BE2C (cell line): ENCODE data around the gene ZCCHC3.

Source experiments
- DNase-seq: peaks from one replicate; pipeline ENCODE4 v3.0.0-alpha.2; 2020
- H3K27me3 ChIP-seq: fragments of 250-450 bp; sonication (Bioruptor Pico); 2 replicates; pipeline ENCODE4 v1.5.1; 2020; ENCODE audit warnings: mild to moderate bottlenecking
- H3K36me3 ChIP-seq: fragments of 250-450 bp; sonication (Bioruptor Pico); 2 replicates; pipeline ENCODE4 v1.5.1; 2020; ENCODE audit warnings: mild to moderate bottlenecking
- H3K4me1 ChIP-seq: fragments of 250-450 bp; sonication (Bioruptor Pico); 2 replicates; pipeline ENCODE4 v1.5.1; 2020
- H3K4me3 ChIP-seq: 2 replicates; pipeline ENCODE4 v1.5.1; 2011; ENCODE audit warnings: low read depth, low read length
- H3K9me3 ChIP-seq: fragments of 250-450 bp; sonication (Bioruptor Pico); 2 replicates; pipeline ENCODE4 v1.5.1; 2020
- CTCF ChIP-seq: IDR thresholded peaks from 2 replicates; pipeline ENCODE4 v1.5.1; 2012; ENCODE audit warnings: mild to moderate bottlenecking, low read depth, low read length

The ZCCHC3 gene

DNA sequence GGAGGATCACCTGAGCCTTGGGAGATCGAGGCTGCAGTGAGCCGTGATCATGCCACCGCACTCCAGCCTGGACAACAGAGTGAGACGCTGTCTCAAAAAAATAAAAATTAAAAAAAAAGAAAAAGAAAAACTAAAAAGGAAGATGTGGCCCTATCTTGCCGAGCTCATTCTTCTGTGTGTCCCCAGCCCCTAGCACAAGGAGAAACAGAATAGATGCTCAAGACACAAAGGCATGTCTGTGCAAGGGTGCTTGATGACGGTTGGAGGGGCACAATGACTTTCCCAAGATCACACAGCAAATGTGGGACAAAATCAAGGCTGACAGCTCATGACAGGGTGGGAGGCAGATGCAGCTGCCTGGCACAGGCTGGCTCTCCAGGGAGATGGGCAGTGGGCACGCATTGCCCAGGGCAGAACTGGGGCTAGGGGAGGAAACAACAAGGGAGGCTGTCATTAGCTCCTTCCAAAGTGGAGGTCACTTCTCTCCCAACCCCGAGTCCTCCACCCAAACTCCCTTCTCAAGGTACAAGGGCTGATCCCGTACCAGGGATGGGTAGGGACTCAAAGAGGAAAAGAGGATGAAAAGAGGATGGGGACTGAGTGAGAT is 48.8 kb downstream of the ZCCHC3 start:
- no peaks in the 10 kb centered on the region for H3K9me3 ChIP-seq
- H3K4me3 ChIP-seq: peak overlapping the region; percentile 70
- H3K36me3 ChIP-seq: peaks cover 6% of the 10 kb centered on the region; the same call in 1 of the 2 replicates
- no peak for DNase-seq
- H3K27me3 ChIP-seq: no peaks in the 10 kb centered on the region
- H3K4me1 ChIP-seq: no peaks in the 10 kb centered on the region; the same call in 1 of the 2 replicates
- TF ChIP-seq CTCF: no peak

- peaks cover 6% of the 10 kb centered on the region; the same call in 1 of the 2 replicates for H3K36me3 ChIP-seq
- TF ChIP-seq CTCF: no peak
- H3K4me3 ChIP-seq: peak within 1 kb of the TSS; percentile 70
- H3K9me3 ChIP-seq: no peaks in the 10 kb centered on the region
- DNase-seq: peak; percentile 72
- no peaks in the 10 kb centered on the region for H3K27me3 ChIP-seq
- H3K4me1 ChIP-seq: no peaks in the 10 kb centered on the region; the same call in 1 of the 2 replicates
These were observed 49.4 kb downstream of the ZCCHC3 start, which contains the start of gene NRSN2 for GRCh38 chr20:346640-347316. NRSN2 (plus strand) TSS chr20:347111; CDS start chr20:349644, 2,533 bp downstream.

- no peaks in the 10 kb centered on the region; the same call in 1 of the 2 replicates for H3K4me1 ChIP-seq
- DNase-seq: no peak
- H3K4me3 ChIP-seq: peak overlapping the region; percentile 70
- no peaks in the 10 kb centered on the region for H3K27me3 ChIP-seq
- no peak for TF ChIP-seq CTCF
- no peaks in the 10 kb centered on the region for H3K9me3 ChIP-seq
- H3K36me3 ChIP-seq: peaks cover 6% of the 10 kb centered on the region; the same call in 1 of the 2 replicates
These were observed 49.9 kb downstream of the ZCCHC3 start for GRCh38 chr20:347317-347639.

DNA sequence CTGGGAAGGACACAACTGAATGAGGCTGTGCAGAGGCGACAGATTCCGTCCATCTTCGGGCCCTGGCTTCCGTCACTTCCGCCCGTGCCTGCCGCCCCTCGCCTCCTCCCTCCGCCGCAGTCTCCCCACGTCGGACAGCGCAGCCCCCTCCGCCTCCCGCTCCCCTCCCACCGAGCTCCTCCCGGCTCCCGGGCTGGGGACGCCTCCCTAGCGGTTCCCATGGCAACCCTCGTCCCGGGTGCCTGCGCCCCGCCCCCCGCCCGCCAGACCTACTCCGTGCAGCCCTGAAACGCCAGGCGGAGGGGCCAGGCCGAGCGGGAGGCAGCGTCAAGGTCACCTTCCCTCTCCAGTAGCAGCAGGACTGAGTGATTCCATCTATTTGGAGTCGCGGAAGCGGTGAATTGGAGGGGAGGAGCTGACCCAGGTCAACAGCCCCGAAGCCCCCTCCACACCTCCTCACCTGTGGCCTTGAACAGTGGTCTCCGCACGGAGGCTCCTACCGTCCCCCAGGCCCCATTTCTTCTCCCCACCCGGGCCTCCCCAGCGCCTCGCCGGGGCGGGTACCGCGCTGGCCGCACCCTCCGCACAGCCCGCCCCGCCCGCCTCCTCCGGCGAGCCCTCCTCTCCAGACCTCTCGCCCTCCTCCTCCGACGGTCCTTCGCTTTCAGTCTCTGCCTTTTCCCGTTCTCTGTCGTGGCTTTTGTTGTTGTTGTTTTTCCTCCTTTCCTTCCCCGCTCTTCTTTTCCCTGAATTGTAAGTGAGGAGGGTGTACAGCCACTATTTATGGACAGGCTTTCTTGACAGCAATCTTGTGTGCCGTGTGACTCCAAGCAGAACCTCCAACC is 50.5 kb downstream of the ZCCHC3 start:
- Histone ChIP-seq H3K4me1 (no peaks in the 10 kb centered on the region; the same call in 1 of the 2 replicates), H3K9me3 (no peaks in the 10 kb centered on the region), H3K27me3 (no peaks in the 10 kb centered on the region), H3K4me3 (peak overlapping the region; percentile 70), H3K36me3 (peaks cover 6% of the 10 kb centered on the region; the same call in 1 of the 2 replicates)
- DNase-seq: peak; percentile 97
- no peak for TF ChIP-seq CTCF

DNA sequence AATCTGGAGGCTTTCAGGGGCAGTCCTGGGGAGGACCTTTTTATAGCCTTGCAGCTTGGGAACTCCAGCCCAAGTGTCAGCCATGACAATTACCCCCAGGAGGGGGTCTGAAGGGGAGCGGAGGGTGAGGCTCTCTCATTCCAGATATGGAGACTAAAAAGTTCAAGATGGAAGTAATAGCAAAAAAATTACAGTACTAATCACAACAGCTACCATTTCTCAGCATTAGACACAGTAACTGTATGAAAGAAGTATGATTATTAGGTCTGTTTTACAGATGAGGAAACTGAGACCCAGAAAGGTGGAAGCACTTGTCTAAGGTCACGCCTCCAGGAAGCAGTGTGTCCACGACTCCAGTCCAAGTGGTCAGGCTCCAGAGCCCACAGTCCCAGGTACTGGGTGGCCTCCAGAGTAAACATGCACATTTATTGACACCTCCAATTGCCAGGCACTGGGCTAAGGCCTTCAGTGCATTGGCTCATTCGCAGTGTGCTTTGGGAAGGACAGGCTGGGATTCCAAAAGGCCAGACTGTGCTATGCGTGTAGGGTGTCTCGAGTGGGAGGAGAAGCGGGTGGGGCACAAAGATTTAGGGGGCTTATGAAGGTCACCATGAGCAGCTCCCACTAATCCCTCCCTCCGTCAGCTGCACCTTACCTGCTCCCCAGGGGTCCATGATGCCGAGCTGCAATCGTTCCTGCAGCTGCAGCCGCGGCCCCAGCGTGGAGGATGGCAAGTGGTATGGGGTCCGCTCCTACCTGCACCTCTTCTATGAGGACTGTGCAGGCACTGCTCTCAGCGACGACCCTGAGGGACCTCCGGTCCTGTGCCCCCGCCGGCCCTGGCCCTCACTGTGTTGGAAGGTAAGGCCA is 51.8 kb downstream of the ZCCHC3 start:
- peak overlapping the region; percentile 61 for H3K4me3 ChIP-seq
- TF ChIP-seq CTCF: no peak

More for the DNA sequence above, 51.8 kb downstream of the ZCCHC3 start:
- no peak for DNase-seq
- Histone ChIP-seq H3K27me3 (no peaks in the 10 kb centered on the region), H3K36me3 (peaks cover 6% of the 10 kb centered on the region; the same call in 1 of the 2 replicates), H3K9me3 (no peaks in the 10 kb centered on the region), H3K4me1 (no peaks in the 10 kb centered on the region; the same call in 1 of the 2 replicates)
